ENCODE measurements around the gene SOX2. TPM values are rescaled to one million over a fixed set of nuclear protein-coding genes. Genes with fewer than 3 reads are reported as not detected.

The SOX2 gene
- total RNA-seq, 1 donor from 2014 or later = not detected

GRCh38 chr3:181700168-181701087, 11.3 kb upstream of the SOX2 start:
- Mint-ChIP-seq H3K27ac (no peak overlapping the region), H3K9me3 (no peaks in the 10 kb centered on the region), H3K4me3 (peak overlapping the region; percentile 18), H3K4me1 (peaks cover 6% of the 10 kb centered on the region), H3K27me3 (ENCODE audit: low read depth) (peaks cover 93% of the 10 kb centered on the region), H3K36me3 (no peaks in the 10 kb centered on the region)
- peak in 1 of 2 experiments; percentile 77 for DNase-seq (ENCODE audit: low spot score in 2 of 2, unreplicated experiment in 2 of 2)
- TF ChIP-seq, protein P1, sequence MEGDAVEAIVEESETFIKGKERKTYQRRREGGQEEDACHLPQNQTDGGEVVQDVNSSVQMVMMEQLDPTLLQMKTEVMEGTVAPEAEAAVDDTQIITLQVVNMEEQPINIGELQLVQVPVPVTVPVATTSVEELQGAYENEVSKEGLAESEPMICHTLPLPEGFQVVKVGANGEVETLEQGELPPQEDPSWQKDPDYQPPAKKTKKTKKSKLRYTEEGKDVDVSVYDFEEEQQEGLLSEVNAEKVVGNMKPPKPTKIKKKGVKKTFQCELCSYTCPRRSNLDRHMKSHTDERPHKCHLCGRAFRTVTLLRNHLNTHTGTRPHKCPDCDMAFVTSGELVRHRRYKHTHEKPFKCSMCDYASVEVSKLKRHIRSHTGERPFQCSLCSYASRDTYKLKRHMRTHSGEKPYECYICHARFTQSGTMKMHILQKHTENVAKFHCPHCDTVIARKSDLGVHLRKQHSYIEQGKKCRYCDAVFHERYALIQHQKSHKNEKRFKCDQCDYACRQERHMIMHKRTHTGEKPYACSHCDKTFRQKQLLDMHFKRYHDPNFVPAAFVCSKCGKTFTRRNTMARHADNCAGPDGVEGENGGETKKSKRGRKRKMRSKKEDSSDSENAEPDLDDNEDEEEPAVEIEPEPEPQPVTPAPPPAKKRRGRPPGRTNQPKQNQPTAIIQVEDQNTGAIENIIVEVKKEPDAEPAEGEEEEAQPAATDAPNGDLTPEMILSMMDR (IDR thresholded peaks at IDR 0.05; ENCODE audit: unreplicated experiment) = peak; percentile 92

DNA sequence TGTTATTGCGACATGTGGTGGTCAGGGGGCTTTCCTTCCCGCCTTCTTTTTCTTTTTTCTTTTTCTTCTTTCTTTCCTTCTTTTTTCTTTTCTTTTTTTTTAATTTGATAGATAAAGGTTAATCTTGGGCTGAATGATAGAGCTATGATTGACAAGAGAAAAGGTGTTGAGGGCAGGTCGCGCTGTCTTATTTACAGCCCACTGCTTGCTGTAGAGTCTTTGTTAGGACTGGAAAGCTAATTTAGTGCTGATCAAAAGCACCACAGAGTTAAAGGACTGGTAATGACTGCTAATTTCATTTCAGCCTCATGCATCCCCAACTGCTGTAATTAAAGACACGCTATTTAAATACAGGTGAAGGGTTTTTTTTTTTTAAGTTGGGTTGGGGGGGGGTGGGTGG, 10.6 kb upstream of the SOX2 start:
- TF ChIP-seq, protein P1 (IDR thresholded peaks at IDR 0.05; ENCODE audit: unreplicated experiment) = no peak
- H3K27me3 Mint-ChIP-seq (ENCODE audit: low read depth) = peaks cover 96% of the 10 kb centered on the region
- no peak overlapping the region for H3K4me3 Mint-ChIP-seq
- no peak overlapping the region for H3K27ac Mint-ChIP-seq
- H3K9me3 Mint-ChIP-seq = no peaks in the 10 kb centered on the region
- peaks cover 6% of the 10 kb centered on the region for H3K4me1 Mint-ChIP-seq
- no peak for DNase-seq (ENCODE audit: low spot score in 2 of 2, unreplicated experiment in 2 of 2)
- H3K36me3 Mint-ChIP-seq = no peaks in the 10 kb centered on the region

DNA sequence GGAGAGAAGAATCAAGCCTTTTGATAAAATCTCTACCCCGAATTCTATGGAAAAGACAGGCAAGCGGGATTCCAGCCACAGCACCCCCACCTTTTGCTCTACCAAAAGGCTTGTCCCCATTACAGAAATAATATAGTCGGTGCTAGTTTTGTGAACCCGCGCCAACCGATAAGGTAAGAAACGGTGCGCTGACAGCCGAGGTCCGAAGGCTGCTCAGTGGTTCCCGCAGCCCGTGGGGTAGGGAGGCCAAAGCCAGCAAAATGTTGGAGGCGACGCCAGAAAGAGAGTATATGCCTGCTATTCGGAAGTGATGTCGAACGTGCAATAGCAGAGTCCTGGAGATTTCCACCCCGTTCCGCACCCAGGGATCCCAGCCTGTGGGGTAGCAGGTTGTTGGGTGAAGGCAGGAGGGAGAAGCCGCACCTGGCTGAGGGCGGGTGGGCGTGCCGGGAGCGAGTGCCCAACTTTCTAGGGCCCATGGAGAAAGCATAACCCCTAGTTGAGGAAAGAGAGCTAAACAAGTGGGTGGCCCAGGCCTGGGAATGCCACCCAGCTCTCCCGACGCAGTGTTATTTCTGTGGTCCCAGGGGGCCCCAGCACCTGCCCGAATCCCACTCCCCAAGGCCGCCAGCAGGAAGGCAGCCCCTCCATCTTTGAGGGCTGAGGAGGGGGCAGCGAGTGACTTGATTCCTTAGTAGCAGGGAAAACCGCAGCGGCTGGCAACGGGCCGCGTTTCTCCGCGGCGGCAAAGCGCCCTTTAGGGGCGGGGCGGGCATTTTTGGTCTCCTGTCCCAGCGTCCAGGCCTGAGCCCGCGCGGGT, 7.9 kb upstream of the SOX2 start:
- TF ChIP-seq, protein P1 (IDR thresholded peaks at IDR 0.05; ENCODE audit: unreplicated experiment) = no peak
- Mint-ChIP-seq H3K36me3 (no peaks in the 10 kb centered on the region), H3K4me1 (peaks cover 6% of the 10 kb centered on the region), H3K27me3 (ENCODE audit: low read depth) (peaks cover 70% of the 10 kb centered on the region), H3K9me3 (no peaks in the 10 kb centered on the region), H3K4me3 (no peak overlapping the region), H3K27ac (no peak overlapping the region)
- DNase-seq (ENCODE audit: low spot score in 2 of 2, unreplicated experiment in 2 of 2) = no peak

GRCh38 chr3:181704421-181705085, 7.2 kb upstream of the SOX2 start:
- DNase-seq (ENCODE audit: low spot score in 2 of 2, unreplicated experiment in 2 of 2) = no peak
- Mint-ChIP-seq H3K27me3 (ENCODE audit: low read depth) (peaks cover 62% of the 10 kb centered on the region), H3K9me3 (no peaks in the 10 kb centered on the region), H3K36me3 (no peaks in the 10 kb centered on the region), H3K4me1 (peaks cover 7% of the 10 kb centered on the region), H3K4me3 (no peak overlapping the region), H3K27ac (no peak overlapping the region)
- TF ChIP-seq, protein P1 (IDR thresholded peaks at IDR 0.05; ENCODE audit: unreplicated experiment) = no peak

DNA sequence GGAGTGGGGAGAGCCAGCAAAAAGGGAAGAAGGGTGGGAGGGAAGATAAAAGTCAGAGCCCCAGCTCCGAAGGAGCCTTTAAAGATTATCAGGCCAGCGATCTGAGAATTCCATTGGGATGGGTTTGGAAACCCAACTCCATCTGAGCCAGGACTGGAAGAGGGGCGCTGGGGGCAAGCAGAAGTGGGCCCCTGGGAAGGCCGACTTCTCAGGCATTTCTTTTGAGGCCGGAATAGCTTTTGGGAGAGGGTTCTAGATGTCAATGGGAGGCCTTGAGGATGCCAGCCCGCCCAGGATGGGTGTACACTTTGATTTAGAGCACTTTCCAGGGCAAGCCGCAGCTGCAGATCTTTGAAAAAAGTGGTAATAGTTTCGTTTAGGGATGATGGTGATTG, 6.6 kb upstream of the SOX2 start:
- Mint-ChIP-seq H3K36me3 (no peaks in the 10 kb centered on the region), H3K4me3 (no peak overlapping the region), H3K4me1 (peaks cover 12% of the 10 kb centered on the region), H3K27me3 (ENCODE audit: low read depth) (peaks cover 57% of the 10 kb centered on the region), H3K27ac (no peak overlapping the region), H3K9me3 (no peaks in the 10 kb centered on the region)
- DNase-seq (ENCODE audit: low spot score in 2 of 2, unreplicated experiment in 2 of 2) = no peak
- TF ChIP-seq, protein P1 (IDR thresholded peaks at IDR 0.05; ENCODE audit: unreplicated experiment) = no peak

All from mesothelial cell of epicardium (in vitro differentiated cells).